H1 (cell line): ENCODE results near the gene ZNF555. TPM values are rescaled to one million over a fixed set of nuclear protein-coding genes. Genes with fewer than 3 reads are reported as not detected.
"Not testable (repeated sequence)": the region's sequence is repeated elsewhere in the genome, so short reads cannot be mapped to it uniquely, and the experiment has no call there.

ENCODE experiments used
- CTCF ChIA-PET: fragments of 300-600 bp; sonication (Branson Sonifier 250); formaldehyde crosslinking; loops from one replicate; lab custom pipeline; 2021; ENCODE audit not compliant: partially characterized antibody; lab: Charles Lee
- POLR2A ChIA-PET: fragments of 300-600 bp; sonication (Branson Sonifier 250); formaldehyde crosslinking; loops from one replicate; lab custom pipeline; 2021; ENCODE audit warnings: inconsistent platforms; ENCODE audit not compliant: partially characterized antibody; lab: Charles Lee
- DNase-seq, 2 experiments: peaks; one replicate each; pipeline versions ENCODE4 v3.0.0 to v3.0.0-alpha.2; 2010 to 2022; ENCODE audit warnings: low spot score in 2 of 2, low read depth in 1 of 2, mixed read lengths in 1 of 2
- FAIRE-seq: peaks from 2 replicates; lab custom pipeline; 2011; peaks lifted over from hg19 to GRCh38; lab: Jason Lieb, UNC
- H2AFZ ChIP-seq: 2 replicates; pipeline ENCODE4 v1.8.1; 2012; ENCODE audit warnings: low read length, inconsistent platforms
- H2AK5ac ChIP-seq: 2 replicates; pipeline ENCODE4 v1.6.1; 2013; ENCODE audit warnings: low read depth, low read length
- H2BK120ac ChIP-seq: replicated peaks from 2 replicates; pipeline ENCODE3; 2013; ENCODE audit warnings: low read depth, low read length, inconsistent platforms
- H2BK12ac ChIP-seq: 2 replicates; pipeline ENCODE4 v1.6.1; 2013; ENCODE audit warnings: low read depth, low read length
- H2BK15ac ChIP-seq: 2 replicates; pipeline ENCODE4 v1.6.1; 2013; ENCODE audit warnings: low read length
- H2BK20ac ChIP-seq: 2 replicates; pipeline ENCODE4 v1.6.1; 2013; ENCODE audit warnings: low read length
- H2BK5ac ChIP-seq: 2 replicates; pipeline ENCODE4 v1.6.1; 2013; ENCODE audit warnings: low read depth, low read length
- H3K14ac ChIP-seq: 2 replicates; pipeline ENCODE4 v1.6.1; 2013; ENCODE audit warnings: inconsistent platforms; ENCODE audit not compliant: insufficient read length
- H3K18ac ChIP-seq: 2 replicates; pipeline ENCODE4 v1.6.1; 2013; ENCODE audit warnings: low read length; ENCODE audit errors: extremely low read depth
- H3K23ac ChIP-seq: 2 replicates; pipeline ENCODE4 v1.6.1; 2013; ENCODE audit warnings: inconsistent platforms; ENCODE audit not compliant: insufficient read length
- H3K23me2 ChIP-seq: 2 replicates; pipeline ENCODE4 v1.6.1; 2013; ENCODE audit warnings: low read depth, low read length
- H3K27ac ChIP-seq: 2 replicates; pipeline ENCODE4 v1.6.1; 2011; ENCODE audit warnings: low read depth, low read length, inconsistent platforms
- H3K27me3 ChIP-seq, 4 experiments: replicated peaks in 1 of 4; 1 replicate in 1 of 4; 2 replicates in 3 of 4; pipeline versions ENCODE4 v1.6.1 to v1.8.1; 2011 to 2013; ENCODE audit warnings: low read length in 3 of 4, mild to moderate bottlenecking in 3 of 4, inconsistent platforms in 2 of 4, mixed read lengths in 2 of 4, moderate library complexity in 1 of 4; ENCODE audit not compliant: control insufficient read depth in 3 of 4, insufficient read depth in 3 of 4; ENCODE audit errors: extremely low read depth in 1 of 4
- H3K36me3 ChIP-seq, 4 experiments: 2 replicates each; pipeline versions ENCODE4 v1.6.1 to v1.8.1; 2011 to 2013; ENCODE audit warnings: mild to moderate bottlenecking in 4 of 4, low read length in 3 of 4, moderate library complexity in 2 of 4, control low read depth in 1 of 4, inconsistent platforms in 1 of 4; ENCODE audit not compliant: insufficient read depth in 4 of 4, control insufficient read depth in 2 of 4
- H3K4ac ChIP-seq: replicated peaks from 2 replicates; pipeline ENCODE3; 2013; ENCODE audit warnings: low read length, low read depth, mixed read lengths, inconsistent platforms; ENCODE audit not compliant: insufficient read length
- H3K4me1 ChIP-seq, 4 experiments: replicated peaks in 1 of 4; 1 replicate in 1 of 4; 2 replicates in 3 of 4; pipeline versions ENCODE4 v1.6.1 to v1.8.1; 2011 to 2013; ENCODE audit warnings: low read length in 3 of 4, inconsistent platforms in 2 of 4, mixed read lengths in 1 of 4; ENCODE audit not compliant: insufficient read depth in 4 of 4, control insufficient read depth in 3 of 4
- H3K4me2 ChIP-seq, 2 experiments: 2 replicates each; pipeline versions ENCODE4 v1.6.1 to v1.8.1; 2011 to 2013; ENCODE audit warnings: low read depth in 2 of 2, low read length in 2 of 2, control low read depth in 1 of 2, inconsistent platforms in 1 of 2, mild to moderate bottlenecking in 1 of 2; ENCODE audit not compliant: insufficient read depth in 1 of 2
- H3K4me3 ChIP-seq, 4 experiments: fragments of 200-600, 300-600 bp in 1 of 4; sonication (generic), shearing (Covaris generic), sonication (Bioruptor Twin) in 1 of 4; 2 replicates each; pipeline versions ENCODE4 v1.5.1 to v1.8.1; 2011 to 2016; ENCODE audit warnings: low read length in 4 of 4, low read depth in 3 of 4, control low read depth in 2 of 4, inconsistent platforms in 2 of 4, mild to moderate bottlenecking in 2 of 4, mixed read lengths in 1 of 4, moderate library complexity in 1 of 4; ENCODE audit not compliant: insufficient read depth in 2 of 4; ENCODE audit errors: extremely low read depth in 1 of 4
- H3K56ac ChIP-seq: replicated peaks from 2 replicates; pipeline ENCODE3; 2013; ENCODE audit warnings: low read depth, mild to moderate bottlenecking, mixed read lengths, low read length, inconsistent platforms; ENCODE audit not compliant: insufficient read length
- H3K79me1 ChIP-seq: 2 replicates; pipeline ENCODE4 v1.6.1; 2013; ENCODE audit warnings: low read depth, low read length, control low read depth
- H3K79me2 ChIP-seq, 2 experiments: 2 replicates each; pipeline versions ENCODE4 v1.6.1 to v1.8.1; 2012 to 2013; ENCODE audit warnings: low read length in 2 of 2, mild to moderate bottlenecking in 2 of 2, inconsistent platforms in 1 of 2; ENCODE audit not compliant: insufficient read depth in 2 of 2, control insufficient read depth in 1 of 2
- H3K9ac ChIP-seq, 4 experiments: replicated peaks in 1 of 4; 1 replicate in 1 of 4; 2 replicates in 3 of 4; pipeline versions ENCODE4 v1.6.1 to v1.8.1; 2011 to 2013; ENCODE audit warnings: low read depth in 3 of 4, low read length in 3 of 4, control low read depth in 2 of 4, mild to moderate bottlenecking in 2 of 4, moderate library complexity in 2 of 4, inconsistent platforms in 1 of 4; ENCODE audit errors: extremely low read depth in 1 of 4
- H3K9me3 ChIP-seq, 2 experiments: 2 replicates each; pipeline versions ENCODE4 v1.6.1 to v1.8.1; 2012 to 2013; ENCODE audit warnings: mild to moderate bottlenecking in 2 of 2, moderate library complexity in 2 of 2, control low read depth in 1 of 2, inconsistent platforms in 1 of 2, low read depth in 1 of 2, low read length in 1 of 2, mixed read lengths in 1 of 2; ENCODE audit not compliant: insufficient read depth in 2 of 2
- H4K20me1 ChIP-seq, 2 experiments: replicated peaks in 1 of 2; 2 replicates each; pipeline versions ENCODE3 to v1.8.1; 2011 to 2013; ENCODE audit warnings: inconsistent platforms in 2 of 2, low read length in 2 of 2, mild to moderate bottlenecking in 1 of 2; ENCODE audit not compliant: insufficient read depth in 2 of 2, control insufficient read depth in 1 of 2
- H4K5ac ChIP-seq: 2 replicates; pipeline ENCODE4 v1.6.1; 2013; ENCODE audit warnings: low read length, low read depth, mixed read lengths, inconsistent platforms; ENCODE audit not compliant: insufficient read length
- H4K8ac ChIP-seq: 2 replicates; pipeline ENCODE4 v1.8.0; 2013; ENCODE audit warnings: mild to moderate bottlenecking, moderate library complexity, low read length, inconsistent platforms; ENCODE audit not compliant: insufficient read depth; ENCODE audit errors: extremely low read depth
- H4K91ac ChIP-seq: replicated peaks from 2 replicates; pipeline ENCODE3; 2013; ENCODE audit warnings: low read length, mixed read lengths, inconsistent platforms; ENCODE audit not compliant: insufficient read length
- WGBS, 2 experiments: shearing (Covaris generic) in 1 of 2; methylation state at CpG; one replicate each; pipeline versions ENCODE4 v1.1.6 to v1.1.7; 2013 to 2015; ENCODE audit warnings: low lambda C conversion rate in 2 of 2, mixed read lengths in 2 of 2, inconsistent platforms in 1 of 2, low coverage in 1 of 2, missing lambda C conversion rate in 1 of 2; ENCODE audit not compliant: insufficient replicate concordance in 2 of 2, insufficient coverage in 1 of 2, insufficient read length in 1 of 2; ENCODE audit errors: extremely low coverage in 1 of 2, missing lambda C conversion rate in 1 of 2; 5-methylcytosine and 5-hydroxymethylcytosine counted together
- polyA plus RNA-seq, 7 experiments: library from polyadenylated mRNA; depleted of rRNA in 3 of 7; stranded (reverse) in 5 of 7; unstranded in 2 of 7; fragments of >200 nt in 5 of 7; fragments of 200-250 nt in 2 of 7; gene quantifications; 1 replicate in 5 of 7; 2 replicates in 1 of 7; 4 replicates in 1 of 7; pipeline versions ENCODE4 v1.2.1 to v1.2.3, GENCODE V29; 2011 to 2013; ENCODE audit warnings: missing spikeins in 2 of 7, mixed read lengths in 2 of 7
- total RNA-seq: library from RNA; stranded (reverse); fragmentation: NEBNext Ultra II Directional; extraction: Animal tissue kit (Norgen Biotek cat#: 25700); gene quantifications from 2 replicates; pipeline ENCODE4 v1.2.1, GENCODE V29; 2021

The ZNF555 gene
- total and polyA plus RNA-seq, 2 of the 8 experiments (the other 6 are each of a cell fraction or from before 2014, with no cell fraction given), result 1.6 to 5.7 TPM

- H3K9me3 ChIP-seq, POLR2A ChIA-PET, H2BK20ac ChIP-seq, H3K4ac ChIP-seq, H4K8ac ChIP-seq, DNase-seq, H3K27ac ChIP-seq, H3K9ac ChIP-seq, H2BK120ac ChIP-seq, H2BK5ac ChIP-seq, H2AFZ ChIP-seq, FAIRE-seq, H3K23me2 ChIP-seq, H3K56ac ChIP-seq, H3K4me3 ChIP-seq, H3K18ac ChIP-seq, H3K23ac ChIP-seq, H3K27me3 ChIP-seq, H3K14ac ChIP-seq, H2BK12ac ChIP-seq, H2BK15ac ChIP-seq, H3K4me1 ChIP-seq, H3K4me2 ChIP-seq, H2AK5ac ChIP-seq, H4K5ac ChIP-seq, H4K91ac ChIP-seq: not testable (repeated sequence)
- Histone ChIP-seq H4K20me1 (peaks cover 2 to 31% of the 10 kb centered on the region in 2 experiments), H3K79me2 (peaks cover 0 to 24% of the 10 kb centered on the region in 2 experiments; a peak in 2 of 4 replicates), H3K36me3 (peaks cover 23 to 64% (median 49%) of the 10 kb centered on the region in 4 experiments), H3K79me1 (peaks cover 10% of the 10 kb centered on the region)
- 93% methylated on average over 10 of the region's 10 CpGs; no CpG with 5 or more reads in 1 of the 2 experiments for WGBS, 2 experiments
- CTCF ChIA-PET, result interaction anchor here (0.9 kb wide), 1 partner anchor 144 kb away, joined by 4 read pairs; no protein-coding TSS in a partner anchor
Measured at GRCh38 chr19:2792666-2793065, 48.6 kb upstream of the ZNF555 start.
